ENCODE results near the gene ADCY3. TPM values are rescaled to one million over a fixed set of nuclear protein-coding genes. Genes with fewer than 3 reads are reported as not detected.

The ADCY3 gene
- total RNA-seq, 2 experiments from 2014 or later, result 28.1 to 31.4 TPM

DNA sequence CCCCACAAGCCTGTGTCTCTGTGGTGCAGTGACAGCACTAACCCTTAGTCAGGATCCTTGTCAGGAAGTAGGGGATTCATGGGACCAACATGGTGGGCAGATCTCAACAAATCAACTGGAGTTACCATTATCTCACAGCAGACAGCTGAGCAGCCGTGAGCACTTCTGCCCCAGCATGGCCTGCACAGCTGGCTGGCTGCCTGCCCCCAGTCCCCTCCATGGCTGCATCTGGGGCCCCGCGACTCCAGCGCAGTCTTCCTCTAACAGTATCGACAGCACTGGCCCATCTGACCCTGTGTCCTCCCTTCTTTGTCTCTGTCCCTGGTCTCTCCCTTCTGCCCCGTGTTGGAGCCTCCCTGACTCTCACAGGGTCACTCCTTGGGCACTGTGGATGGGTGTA is 4.7 kb upstream of the ADCY3 start:
- Histone ChIP-seq H3K27me3 (ENCODE audit: control insufficient read depth in 1 of 2, insufficient read depth in 2 of 2, low read length in 2 of 2) (no peaks in the 10 kb centered on the region), H3K4me3 (ENCODE audit: low read length) (no peak overlapping the region), H3K27ac (ENCODE audit: low read depth in 1 of 2, low read length in 2 of 2) (no peak overlapping the region), H3K36me3 (ENCODE audit: insufficient read depth, low read length) (no peaks in the 10 kb centered on the region), H3K4me1 (ENCODE audit: insufficient read depth, low read length) (peaks cover 28% of the 10 kb centered on the region), H3K9me3 (ENCODE audit: control insufficient read depth in 1 of 2, insufficient read depth in 1 of 2, low read length in 2 of 2) (no peaks in the 10 kb centered on the region)
- no peaks in the 10 kb centered on the region for H3K27me3 Mint-ChIP-seq
- no peak overlapping the region for H3K4me3 Mint-ChIP-seq
- DNase-seq (no peak), ATAC-seq (ENCODE audit: poor library complexity) (no peak)
- peaks cover 6% of the 10 kb centered on the region for H3K4me1 Mint-ChIP-seq (ENCODE audit: low read depth)
- H3K9me3 Mint-ChIP-seq, result no peaks in the 10 kb centered on the region
- intact Hi-C loops (cut with DNase I, micrococcal nuclease), result loop anchor here (5.0 kb wide), 2 partner anchors 432 to 512 kb away; partner anchors contain the start of gene NCOA1 (in 1 of the 2)
- H3K36me3 Mint-ChIP-seq (ENCODE audit: low read depth), result no peaks in the 10 kb centered on the region
- CTCF ChIA-PET, result no interaction called here
- TF ChIP-seq, protein P1, sequence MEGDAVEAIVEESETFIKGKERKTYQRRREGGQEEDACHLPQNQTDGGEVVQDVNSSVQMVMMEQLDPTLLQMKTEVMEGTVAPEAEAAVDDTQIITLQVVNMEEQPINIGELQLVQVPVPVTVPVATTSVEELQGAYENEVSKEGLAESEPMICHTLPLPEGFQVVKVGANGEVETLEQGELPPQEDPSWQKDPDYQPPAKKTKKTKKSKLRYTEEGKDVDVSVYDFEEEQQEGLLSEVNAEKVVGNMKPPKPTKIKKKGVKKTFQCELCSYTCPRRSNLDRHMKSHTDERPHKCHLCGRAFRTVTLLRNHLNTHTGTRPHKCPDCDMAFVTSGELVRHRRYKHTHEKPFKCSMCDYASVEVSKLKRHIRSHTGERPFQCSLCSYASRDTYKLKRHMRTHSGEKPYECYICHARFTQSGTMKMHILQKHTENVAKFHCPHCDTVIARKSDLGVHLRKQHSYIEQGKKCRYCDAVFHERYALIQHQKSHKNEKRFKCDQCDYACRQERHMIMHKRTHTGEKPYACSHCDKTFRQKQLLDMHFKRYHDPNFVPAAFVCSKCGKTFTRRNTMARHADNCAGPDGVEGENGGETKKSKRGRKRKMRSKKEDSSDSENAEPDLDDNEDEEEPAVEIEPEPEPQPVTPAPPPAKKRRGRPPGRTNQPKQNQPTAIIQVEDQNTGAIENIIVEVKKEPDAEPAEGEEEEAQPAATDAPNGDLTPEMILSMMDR (IDR thresholded peaks at IDR 0.05), result no peak
- H3K27ac Mint-ChIP-seq, result no peak overlapping the region
- POLR2A ChIA-PET, result no interaction called here

DNA sequence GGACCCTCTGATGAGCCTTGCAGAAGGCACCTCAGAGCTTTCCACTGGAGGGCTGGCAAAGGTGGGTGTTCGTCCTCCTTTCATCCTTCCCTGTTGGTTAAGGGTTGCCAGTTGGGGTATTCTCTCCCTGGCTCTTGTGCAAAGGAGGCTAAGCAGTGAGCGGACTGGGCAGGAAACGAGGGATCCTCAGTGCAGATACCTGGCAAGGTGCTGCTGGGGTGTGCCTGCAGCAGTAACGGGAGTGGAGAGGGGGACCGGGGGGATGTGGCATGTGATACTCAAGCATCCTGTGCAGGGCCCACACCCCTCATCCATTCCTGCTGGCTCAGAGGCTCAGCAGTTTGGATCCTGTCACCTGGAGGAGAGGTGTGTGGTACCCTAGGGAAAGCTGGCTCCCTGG is 4.2 kb upstream of the ADCY3 start:
- Histone ChIP-seq H3K27ac (ENCODE audit: low read depth in 1 of 2, low read length in 2 of 2) (no peak overlapping the region), H3K27me3 (ENCODE audit: control insufficient read depth in 1 of 2, insufficient read depth in 2 of 2, low read length in 2 of 2) (no peaks in the 10 kb centered on the region), H3K9me3 (ENCODE audit: control insufficient read depth in 1 of 2, insufficient read depth in 1 of 2, low read length in 2 of 2) (no peaks in the 10 kb centered on the region), H3K36me3 (ENCODE audit: insufficient read depth, low read length) (no peaks in the 10 kb centered on the region), H3K4me1 (ENCODE audit: insufficient read depth, low read length) (peaks cover 30% of the 10 kb centered on the region), H3K4me3 (ENCODE audit: low read length) (no peak overlapping the region)
- no peaks in the 10 kb centered on the region for H3K27me3 Mint-ChIP-seq
- CTCF ChIA-PET, result no interaction called here
- POLR2A ChIA-PET, result no interaction called here
- H3K36me3 Mint-ChIP-seq (ENCODE audit: low read depth), result peaks cover 2% of the 10 kb centered on the region
- H3K4me3 Mint-ChIP-seq, result no peak overlapping the region
- no peak overlapping the region for H3K27ac Mint-ChIP-seq
- H3K9me3 Mint-ChIP-seq, result no peaks in the 10 kb centered on the region
- peaks cover 9% of the 10 kb centered on the region for H3K4me1 Mint-ChIP-seq (ENCODE audit: low read depth)
- ATAC-seq (ENCODE audit: poor library complexity) (no peak), DNase-seq (no peak)
- TF ChIP-seq, protein P1 (IDR thresholded peaks at IDR 0.05), result no peak
- intact Hi-C loops (cut with DNase I, micrococcal nuclease), result loop anchor here (5.0 kb wide), 2 partner anchors 432 to 512 kb away; partner anchors contain the start of gene NCOA1 (in 1 of the 2)

DNA sequence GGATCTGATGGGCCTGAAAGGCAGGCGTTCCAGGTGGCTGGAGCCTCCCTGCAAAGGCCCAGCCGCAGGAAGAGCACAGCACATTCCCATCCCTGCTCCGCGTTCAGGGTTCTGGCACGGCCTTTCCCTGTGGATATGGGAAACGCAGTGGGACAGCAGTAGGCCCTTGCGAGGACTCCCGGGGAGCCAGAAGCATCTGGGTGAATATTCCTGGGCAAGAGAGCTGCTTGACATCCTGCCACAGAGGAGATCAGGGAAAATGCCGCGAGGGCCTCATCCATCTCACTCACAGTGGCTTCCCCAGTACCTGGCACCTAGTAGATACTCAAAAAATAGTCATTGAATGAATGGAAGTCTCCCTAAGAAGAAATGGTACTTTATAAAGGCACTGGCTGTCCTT is 3.1 kb upstream of the ADCY3 start:
- Mint-ChIP-seq H3K27me3 (no peaks in the 10 kb centered on the region), H3K36me3 (ENCODE audit: low read depth) (peaks cover 5% of the 10 kb centered on the region), H3K4me1 (ENCODE audit: low read depth) (peaks cover 20% of the 10 kb centered on the region), H3K9me3 (no peaks in the 10 kb centered on the region), H3K4me3 (peak overlapping the region; percentile 35), H3K27ac (no peak overlapping the region)
- Histone ChIP-seq H3K27me3 (ENCODE audit: control insufficient read depth in 1 of 2, insufficient read depth in 2 of 2, low read length in 2 of 2) (no peaks in the 10 kb centered on the region), H3K4me3 (ENCODE audit: low read length) (no peak overlapping the region), H3K27ac (ENCODE audit: low read depth in 1 of 2, low read length in 2 of 2) (no peak overlapping the region), H3K36me3 (ENCODE audit: insufficient read depth, low read length) (peaks cover 3% of the 10 kb centered on the region), H3K4me1 (ENCODE audit: insufficient read depth, low read length) (peaks cover 42% of the 10 kb centered on the region), H3K9me3 (ENCODE audit: control insufficient read depth in 1 of 2, insufficient read depth in 1 of 2, low read length in 2 of 2) (no peaks in the 10 kb centered on the region)
- ChIA-PET POLR2A (no interaction called here), CTCF (no interaction called here)
- DNase-seq (no peak), ATAC-seq (ENCODE audit: poor library complexity) (no peak)
- TF ChIP-seq, protein P1 (IDR thresholded peaks at IDR 0.05), result no peak
- intact Hi-C loops (cut with DNase I, micrococcal nuclease), result loop anchor here (5.0 kb wide), 2 partner anchors 431 to 511 kb away; partner anchors contain the start of gene NCOA1 (in 1 of the 2)
